Suprapubic skin (tissue), 4 donors: ENCODE data around the gene RAP1GAP. TPM values are rescaled to one million over a fixed set of nuclear protein-coding genes. Genes with fewer than 3 reads are reported as not detected.

Experiments
- DNase-seq, 2 donors: peaks; one replicate each; pipeline ENCODE4 v3.0.0-alpha.2; 2019; ENCODE audit warnings: low spot score in 2 of 2
- H3K27ac ChIP-seq: fragments of 200-600 bp; sonication (generic); one replicate; pipeline ENCODE4 v1.5.1; 2019
- H3K27me3 ChIP-seq: fragments of 200-600 bp; sonication (generic); one replicate; pipeline ENCODE4 v1.5.1; 2019
- H3K36me3 ChIP-seq: fragments of 200-600 bp; sonication (generic); one replicate; pipeline ENCODE4 v1.5.1; 2019
- H3K4me1 ChIP-seq: fragments of 200-600 bp; sonication (generic); one replicate; pipeline ENCODE4 v1.5.1; 2019
- H3K4me3 ChIP-seq: fragments of 200-600 bp; sonication (generic); one replicate; pipeline ENCODE4 v1.5.1; 2019; ENCODE audit warnings: mild to moderate bottlenecking
- H3K9me3 ChIP-seq: fragments of 200-600 bp; sonication (generic); one replicate; pipeline ENCODE4 v1.5.1; 2019
- CTCF ChIP-seq, 2 donors: fragments of 200-600 bp in 1 of 2; fragments of 450-650 bp in 1 of 2; sonication (generic) in 1 of 2; IDR thresholded peaks; one replicate each; pipeline ENCODE4 v1.5.1; 2016 to 2019; ENCODE audit warnings: antibody characterized with exemption in 2 of 2, mild to moderate bottlenecking in 1 of 2, moderate library complexity in 1 of 2
- EP300 ChIP-seq: sonication (generic); formaldehyde crosslinking; IDR thresholded peaks from one replicate; pipeline ENCODE4 v1.6.1; 2017; ENCODE audit warnings: antibody characterized with exemption
- POLR2A ChIP-seq, 2 donors: fragments of 450-650 bp; IDR thresholded peaks; one replicate each; pipeline ENCODE4 v1.6.1; 2017; ENCODE audit warnings: antibody characterized with exemption in 2 of 2, mild to moderate bottlenecking in 2 of 2, moderate library complexity in 2 of 2
- POLR2AphosphoS5 ChIP-seq, 3 donors: sonication (generic); formaldehyde crosslinking; IDR thresholded peaks; one replicate each; pipeline ENCODE4 v1.6.1; 2017; ENCODE audit warnings: antibody characterized with exemption in 3 of 3
- WGBS: methylation state at CpG from one replicate; pipeline ENCODE4 v1.1.5; 2018; 5-methylcytosine and 5-hydroxymethylcytosine counted together
- total RNA-seq, 4 donors: library from RNA; depleted of rRNA; stranded (reverse); fragments of >200 nt; gene quantifications; one replicate each; pipeline ENCODE4 v1.1.0, GENCODE V29; 2016

Gene RAP1GAP
- total RNA-seq, 4 donors from 2014 or later, result 1.5 to 4.9 (median 3.6) TPM

DNA sequence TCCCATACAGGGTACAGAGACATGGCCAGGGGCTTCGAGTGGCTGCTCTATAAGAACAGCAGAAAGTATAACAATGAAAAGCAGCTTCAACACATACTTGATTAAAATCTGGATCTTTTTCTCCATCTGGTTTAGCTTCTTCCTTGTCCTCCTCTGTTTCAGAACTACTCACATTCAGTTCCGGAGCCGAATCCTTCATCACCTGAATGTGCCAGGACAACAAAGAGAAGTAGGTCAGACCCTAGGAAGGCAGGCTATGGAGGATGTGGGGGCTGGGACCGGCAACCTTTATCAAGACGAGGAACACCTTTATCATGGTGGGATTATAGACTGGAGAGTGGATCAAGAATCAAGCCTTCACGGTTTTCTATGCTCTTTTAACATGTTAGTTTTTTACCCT, 32.2 kb upstream of the RAP1GAP start:
- 95% methylated on average over 6 of the region's 6 CpGs for WGBS
- peaks cover 66% of the 10 kb centered on the region for H3K36me3 ChIP-seq
- no peaks in the 10 kb centered on the region for H3K9me3 ChIP-seq
- H3K4me1 ChIP-seq, result peaks cover 5% of the 10 kb centered on the region
- no peak overlapping the region for H3K27ac ChIP-seq
- no peak overlapping the region for H3K4me3 ChIP-seq
- TF ChIP-seq EP300 (no peak), POLR2A (IDR thresholded peaks at IDR 0.05) (no peak), CTCF (IDR thresholded peaks at IDR 0.05) (no peak), POLR2AphosphoS5 (IDR thresholded peaks at IDR 0.05) (no peak)
- no peaks in the 10 kb centered on the region for H3K27me3 ChIP-seq
- DNase-seq, result no peak

DNA sequence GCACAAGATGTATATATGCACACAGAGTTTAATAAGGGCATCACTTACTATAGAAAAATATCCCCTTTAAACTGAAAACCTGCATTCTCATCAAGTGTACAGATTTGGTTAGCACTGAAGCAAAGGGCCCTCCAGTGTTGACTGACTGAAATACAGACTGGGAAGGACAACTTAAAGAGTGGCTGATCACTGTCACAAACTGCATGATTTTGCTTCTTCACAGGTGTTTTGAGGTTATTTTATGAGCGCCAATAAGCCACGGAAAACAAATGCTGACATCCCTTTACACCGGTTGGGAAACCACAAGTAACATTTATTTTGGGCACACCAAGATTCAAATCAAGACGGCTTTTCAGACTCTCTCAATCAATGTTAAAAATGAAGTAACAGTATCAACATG, 30.9 kb upstream of the RAP1GAP start:
- 88% methylated on average over 4 of the region's 4 CpGs for WGBS
- Histone ChIP-seq H3K36me3 (peaks cover 72% of the 10 kb centered on the region), H3K4me1 (no peaks in the 10 kb centered on the region)

DNA sequence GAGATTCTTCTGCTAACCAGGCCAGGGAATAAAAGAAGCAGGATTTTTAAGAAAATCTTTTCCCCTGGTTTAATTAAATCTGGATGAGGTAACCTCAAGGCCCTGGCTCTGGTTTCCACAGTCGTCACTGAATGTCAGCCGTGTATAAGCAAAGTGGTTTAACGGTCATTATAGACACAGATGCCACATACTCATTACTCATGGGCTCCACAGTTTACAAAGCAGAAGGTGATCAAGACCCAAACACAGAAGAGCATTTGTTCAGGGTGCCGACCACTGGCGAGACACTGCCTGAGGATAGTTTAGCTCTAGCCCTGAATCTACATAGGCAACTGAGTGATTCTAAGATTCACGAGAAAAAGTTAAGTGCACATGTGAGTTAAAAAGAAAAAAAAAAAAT, 27.8 kb upstream of the RAP1GAP start:
- TF ChIP-seq POLR2A (IDR thresholded peaks at IDR 0.05), result no peak
- TF ChIP-seq POLR2AphosphoS5 (IDR thresholded peaks at IDR 0.05), result no peak
- TF ChIP-seq CTCF (IDR thresholded peaks at IDR 0.05), result no peak
- TF ChIP-seq EP300, result no peak
- H3K36me3 ChIP-seq, result peaks cover 70% of the 10 kb centered on the region
- DNase-seq, result no peak
- H3K9me3 ChIP-seq, result no peaks in the 10 kb centered on the region
- H3K4me1 ChIP-seq, result no peaks in the 10 kb centered on the region
- no peak overlapping the region for H3K27ac ChIP-seq
- no peak overlapping the region for H3K4me3 ChIP-seq
- WGBS, result 92% methylated on average over 6 of the region's 6 CpGs
- no peaks in the 10 kb centered on the region for H3K27me3 ChIP-seq

More for the DNA sequence above, 30.9 kb upstream of the RAP1GAP start:
- DNase-seq, result no peak
- Histone ChIP-seq H3K27ac (no peak overlapping the region), H3K9me3 (no peaks in the 10 kb centered on the region), H3K4me3 (no peak overlapping the region), H3K27me3 (no peaks in the 10 kb centered on the region)
- TF ChIP-seq POLR2AphosphoS5 (IDR thresholded peaks at IDR 0.05), result no peak
- no peak for TF ChIP-seq CTCF (IDR thresholded peaks at IDR 0.05)
- no peak for TF ChIP-seq POLR2A (IDR thresholded peaks at IDR 0.05)
- TF ChIP-seq EP300, result no peak

GRCh38 chr1:21693732-21694131, 24.6 kb upstream of the RAP1GAP start:
- H3K27ac ChIP-seq, result no peak overlapping the region
- H3K27me3 ChIP-seq, result no peaks in the 10 kb centered on the region
- H3K4me1 ChIP-seq, result no peaks in the 10 kb centered on the region
- no peak overlapping the region for H3K4me3 ChIP-seq
- H3K9me3 ChIP-seq, result no peaks in the 10 kb centered on the region
- H3K36me3 ChIP-seq, result peaks cover 69% of the 10 kb centered on the region
- no peak for DNase-seq
- TF ChIP-seq CTCF (IDR thresholded peaks at IDR 0.05), result no peak
- no peak for TF ChIP-seq POLR2A (IDR thresholded peaks at IDR 0.05)
- no peak for TF ChIP-seq POLR2AphosphoS5 (IDR thresholded peaks at IDR 0.05)
- TF ChIP-seq EP300, result no peak

GRCh38 chr1:21691739-21692138, 22.6 kb upstream of the RAP1GAP start:
- TF ChIP-seq CTCF (IDR thresholded peaks at IDR 0.05), result no peak
- TF ChIP-seq EP300, result no peak
- no peak for TF ChIP-seq POLR2AphosphoS5 (IDR thresholded peaks at IDR 0.05)
- TF ChIP-seq POLR2A (IDR thresholded peaks at IDR 0.05), result no peak
- Histone ChIP-seq H3K27ac (no peak overlapping the region), H3K27me3 (no peaks in the 10 kb centered on the region), H3K36me3 (peaks cover 85% of the 10 kb centered on the region), H3K9me3 (no peaks in the 10 kb centered on the region), H3K4me1 (no peaks in the 10 kb centered on the region), H3K4me3 (no peak overlapping the region)
- 65% methylated on average over 3 of the region's 3 CpGs for WGBS
- no peak for DNase-seq
